ENCODE data around the gene ELP2.
"Not testable (repeated sequence)": the region's sequence is repeated elsewhere in the genome, so short reads cannot be mapped to it uniquely, and the experiment has no call there.

The ELP2 gene

GRCh38 chr18:36187193-36187825 lies 57.6 kb downstream of the ELP2 start, which contains the start of gene MOCOS:
Gene MOCOS, plus strand, starts transcription at chr18:36187497. Its CDS starts 43 bp downstream, at chr18:36187540.
- peak in 1 of 2 donors; percentile 6 for DNase-seq (ENCODE audit: extremely low read depth in 1 of 2, low read depth in 1 of 2)

- no peak for DNase-seq (ENCODE audit: extremely low read depth in 1 of 2, low read depth in 1 of 2)
These were observed 58.4 kb downstream of the ELP2 start for GRCh38 chr18:36187826-36188721.

- no peak for DNase-seq (ENCODE audit: extremely low read depth in 1 of 2, low read depth in 1 of 2)
These were observed 59.2 kb downstream of the ELP2 start for GRCh38 chr18:36188916-36189315.

GRCh38 chr18:36189486-36189885 lies 59.8 kb downstream of the ELP2 start:
- DNase-seq (ENCODE audit: extremely low read depth in 1 of 2, low read depth in 1 of 2) = no peak

GRCh38 chr18:36191286-36191685 lies 61.6 kb downstream of the ELP2 start:
- DNase-seq (ENCODE audit: extremely low read depth in 1 of 2, low read depth in 1 of 2) = no peak

GRCh38 chr18:36191711-36192110 lies 62.0 kb downstream of the ELP2 start:
- DNase-seq (ENCODE audit: extremely low read depth in 1 of 2, low read depth in 1 of 2) = no peak

- no peak for DNase-seq (ENCODE audit: extremely low read depth in 1 of 2, low read depth in 1 of 2)
These were observed 65.1 kb downstream of the ELP2 start for GRCh38 chr18:36194600-36195315.

GRCh38 chr18:36195427-36196122 lies 65.9 kb downstream of the ELP2 start:
- no peak for DNase-seq (ENCODE audit: extremely low read depth in 1 of 2, low read depth in 1 of 2)

- no peak for DNase-seq (ENCODE audit: extremely low read depth in 1 of 2, low read depth in 1 of 2)
These were observed 66.7 kb downstream of the ELP2 start for GRCh38 chr18:36196238-36196995.

- no peak for DNase-seq (ENCODE audit: extremely low read depth in 1 of 2, low read depth in 1 of 2)
These were observed 67.9 kb downstream of the ELP2 start for GRCh38 chr18:36197511-36198166.

- DNase-seq (ENCODE audit: extremely low read depth in 1 of 2, low read depth in 1 of 2) = no peak
These were observed 70.1 kb downstream of the ELP2 start for GRCh38 chr18:36199691-36200295.

GRCh38 chr18:36200354-36200771 lies 70.7 kb downstream of the ELP2 start:
- no peak for DNase-seq (ENCODE audit: extremely low read depth in 1 of 2, low read depth in 1 of 2)

- no peak for DNase-seq (ENCODE audit: extremely low read depth in 1 of 2, low read depth in 1 of 2)
These were observed 72.1 kb downstream of the ELP2 start for GRCh38 chr18:36201765-36202164.

- DNase-seq (ENCODE audit: extremely low read depth in 1 of 2, low read depth in 1 of 2) = no peak
These were observed 73.7 kb downstream of the ELP2 start for GRCh38 chr18:36203360-36203895.

GRCh38 chr18:36205166-36205565 lies 75.5 kb downstream of the ELP2 start:
- no peak for DNase-seq (ENCODE audit: extremely low read depth in 1 of 2, low read depth in 1 of 2)

- DNase-seq (ENCODE audit: extremely low read depth in 1 of 2, low read depth in 1 of 2) = no peak
These were observed 77.6 kb downstream of the ELP2 start for GRCh38 chr18:36207303-36207702.

GRCh38 chr18:36207969-36208368 lies 78.3 kb downstream of the ELP2 start:
- DNase-seq (ENCODE audit: extremely low read depth in 1 of 2, low read depth in 1 of 2) = not testable (repeated sequence)

GRCh38 chr18:36211612-36212065 lies 81.9 kb downstream of the ELP2 start:
- no peak for DNase-seq (ENCODE audit: extremely low read depth in 1 of 2, low read depth in 1 of 2)
